ENCODE data around the gene ANKRD23.
A peak's percentile ranks its signal among the peaks of the same experiment; 100 is the strongest.

The ANKRD23 gene

DNA sequence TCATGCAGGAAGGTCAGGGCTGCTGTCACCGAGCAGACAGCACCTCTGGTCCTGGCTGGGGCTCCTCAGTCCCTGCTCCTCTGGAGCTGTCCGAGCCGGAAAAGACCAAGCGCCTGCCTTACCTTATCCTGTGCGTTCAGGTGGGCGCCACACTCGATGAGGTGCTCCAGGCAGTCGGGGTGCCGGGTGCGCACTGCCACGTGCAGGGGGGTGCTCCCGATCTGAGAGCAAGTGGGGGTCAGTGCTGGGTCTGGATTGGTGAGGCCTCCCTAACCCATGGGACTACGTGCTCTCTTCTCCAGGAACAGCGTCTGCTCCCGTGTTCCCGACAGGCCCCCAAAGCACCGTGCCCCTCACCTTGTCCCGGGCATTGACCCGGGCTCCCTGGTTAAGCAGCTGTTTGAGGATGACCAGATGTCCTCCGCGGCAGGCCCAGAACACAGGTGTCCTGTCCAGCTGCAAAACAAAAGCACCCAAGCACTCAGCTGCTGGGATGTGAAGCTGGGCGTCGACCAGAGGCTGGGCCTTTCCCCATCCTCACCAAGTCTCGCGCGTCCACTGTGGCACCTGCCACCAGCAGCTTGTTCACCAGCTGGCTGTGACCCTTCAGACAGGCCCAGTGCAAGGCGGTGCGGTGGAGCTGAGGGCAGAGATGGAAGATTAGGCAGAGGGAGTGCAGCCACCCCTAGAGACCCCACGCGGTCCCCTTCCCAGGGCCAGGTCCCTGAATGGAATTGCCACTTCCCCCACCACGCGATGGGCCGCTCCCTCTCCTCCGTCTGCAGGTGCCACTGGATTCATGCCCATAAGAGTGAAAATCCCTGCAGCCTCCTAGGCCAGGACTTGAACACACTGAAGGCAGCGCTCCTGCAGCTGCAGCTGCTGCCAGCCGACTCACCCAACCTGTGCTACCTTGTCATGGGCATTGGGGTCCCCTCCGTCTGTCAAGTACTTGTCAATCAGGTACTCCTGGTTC is 3.7 kb downstream of the ANKRD23 start:
- DNase-seq (ENCODE audit: low read depth in 2 of 2, low spot score in 1 of 2), result no peak

DNA sequence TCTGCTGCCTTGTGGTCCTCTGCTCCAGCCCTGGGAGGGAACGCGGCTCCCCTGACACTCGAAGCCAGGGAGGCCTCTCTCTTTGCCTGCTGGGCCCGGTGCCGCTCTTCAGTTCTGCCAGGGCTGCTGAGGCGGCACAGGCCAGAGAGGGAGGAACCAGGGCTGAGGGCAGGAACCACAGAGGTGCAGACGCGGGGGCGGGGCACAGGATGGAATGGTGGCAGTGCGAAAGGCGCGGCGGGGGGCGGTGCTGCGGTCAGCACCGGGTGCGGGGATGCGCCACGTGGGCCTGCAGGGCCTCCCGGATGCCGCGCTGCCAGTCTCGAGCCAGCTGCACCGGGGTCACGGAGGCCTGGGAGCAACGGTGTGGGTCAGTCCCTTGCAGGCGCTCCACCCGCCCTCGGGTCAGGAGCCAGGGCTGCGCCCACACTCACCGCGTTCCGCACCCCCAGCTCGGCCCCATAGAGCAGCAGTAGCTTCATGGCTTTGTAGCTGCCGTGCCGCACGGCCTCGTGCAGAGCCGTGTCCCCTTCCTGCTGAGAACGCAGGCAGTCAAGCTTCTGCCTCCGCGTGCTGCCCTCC is 4.4 kb downstream of the ANKRD23 start:
- peak; percentile 40 to 68 for DNase-seq (ENCODE audit: low read depth in 2 of 2, low spot score in 1 of 2)

DNA sequence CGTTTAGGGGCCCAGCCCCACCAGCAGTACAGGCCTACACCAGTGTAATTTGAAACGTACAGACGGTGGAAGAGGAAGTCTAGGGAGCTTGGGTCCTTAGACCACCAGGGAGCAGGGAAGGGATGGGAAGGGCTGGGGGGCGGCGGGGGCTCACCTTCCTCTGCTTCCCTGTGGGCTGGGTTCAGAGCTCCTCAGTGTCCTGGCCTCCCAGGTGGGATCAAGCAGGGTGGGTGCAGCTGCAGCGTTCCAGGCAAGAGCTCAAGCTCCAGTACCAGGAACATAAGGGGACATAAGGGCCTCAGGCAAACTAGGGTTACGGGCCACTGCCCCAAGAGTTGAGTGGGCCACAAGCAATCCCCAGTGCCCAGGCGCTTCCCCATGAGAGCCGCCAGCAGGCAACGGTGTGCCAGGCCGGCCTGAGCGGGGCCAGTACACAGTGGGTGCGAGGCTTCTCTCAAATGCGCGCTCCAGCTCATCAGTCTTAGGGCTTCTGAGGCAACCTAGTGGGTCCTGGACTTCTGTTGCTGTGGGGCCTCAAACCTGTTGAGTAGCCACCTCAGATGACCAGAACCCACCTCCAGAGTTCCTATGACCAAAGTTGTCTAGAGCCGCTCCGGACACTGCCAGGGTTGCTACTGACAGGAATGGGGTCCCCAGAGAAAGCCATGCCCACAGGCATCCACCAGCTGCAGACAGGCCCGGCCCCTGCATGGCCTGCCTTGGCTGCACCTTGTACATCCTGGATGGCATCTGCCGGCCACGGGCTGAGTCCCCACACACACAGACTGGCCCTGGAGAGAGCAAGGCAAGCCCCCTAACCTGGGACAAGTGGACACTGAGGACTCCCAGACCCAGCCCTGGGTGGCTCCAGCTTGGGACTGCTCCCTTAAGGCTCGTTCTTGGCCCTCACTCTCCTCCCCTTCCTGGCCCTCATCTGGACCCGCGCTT is 5.2 kb downstream of the ANKRD23 start:
- DNase-seq (ENCODE audit: low read depth in 2 of 2, low spot score in 1 of 2), result no peak

DNA sequence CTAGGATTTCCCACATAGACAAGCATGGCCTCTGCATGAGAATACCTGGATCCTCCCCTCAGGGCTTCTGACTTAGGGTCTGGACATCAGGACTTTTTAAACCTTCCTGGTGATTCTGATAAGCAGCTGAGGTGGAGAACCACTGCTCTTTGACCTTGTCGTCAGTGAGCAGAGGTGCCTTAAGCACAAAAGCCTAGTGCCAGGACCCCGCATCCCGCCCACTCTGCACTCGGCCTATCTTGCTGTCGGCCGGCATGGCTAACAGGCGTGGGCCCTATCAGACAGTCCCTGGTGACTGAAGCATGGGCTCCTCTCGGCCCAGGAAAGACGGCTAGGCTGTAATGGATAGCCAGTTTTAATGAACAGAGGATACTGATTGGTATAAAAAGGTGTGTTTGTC is 6.2 kb downstream of the ANKRD23 start:
- no peak for DNase-seq (ENCODE audit: low read depth in 2 of 2, low spot score in 1 of 2)

DNA sequence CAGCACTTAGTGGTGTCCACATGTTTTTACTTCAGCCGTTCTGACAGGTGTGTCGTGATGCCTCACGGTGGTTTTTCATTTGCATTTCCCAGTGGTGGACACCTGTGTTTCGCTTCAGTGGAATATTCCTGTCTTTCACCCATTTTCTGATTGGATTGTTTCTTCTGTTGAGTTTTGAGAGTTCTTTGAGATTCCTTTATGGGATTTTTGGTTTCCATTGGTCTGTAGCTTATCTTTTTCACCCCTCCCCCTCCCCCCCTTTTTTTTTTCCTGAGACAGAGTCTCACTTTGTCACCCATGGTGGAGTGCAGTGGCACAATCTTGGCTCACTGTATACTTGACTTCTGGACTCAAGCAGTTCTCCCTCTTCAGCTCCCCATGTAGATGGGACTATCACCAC is 8.0 kb downstream of the ANKRD23 start:
- DNase-seq (ENCODE audit: low read depth in 2 of 2, low spot score in 1 of 2), result no peak

DNA sequence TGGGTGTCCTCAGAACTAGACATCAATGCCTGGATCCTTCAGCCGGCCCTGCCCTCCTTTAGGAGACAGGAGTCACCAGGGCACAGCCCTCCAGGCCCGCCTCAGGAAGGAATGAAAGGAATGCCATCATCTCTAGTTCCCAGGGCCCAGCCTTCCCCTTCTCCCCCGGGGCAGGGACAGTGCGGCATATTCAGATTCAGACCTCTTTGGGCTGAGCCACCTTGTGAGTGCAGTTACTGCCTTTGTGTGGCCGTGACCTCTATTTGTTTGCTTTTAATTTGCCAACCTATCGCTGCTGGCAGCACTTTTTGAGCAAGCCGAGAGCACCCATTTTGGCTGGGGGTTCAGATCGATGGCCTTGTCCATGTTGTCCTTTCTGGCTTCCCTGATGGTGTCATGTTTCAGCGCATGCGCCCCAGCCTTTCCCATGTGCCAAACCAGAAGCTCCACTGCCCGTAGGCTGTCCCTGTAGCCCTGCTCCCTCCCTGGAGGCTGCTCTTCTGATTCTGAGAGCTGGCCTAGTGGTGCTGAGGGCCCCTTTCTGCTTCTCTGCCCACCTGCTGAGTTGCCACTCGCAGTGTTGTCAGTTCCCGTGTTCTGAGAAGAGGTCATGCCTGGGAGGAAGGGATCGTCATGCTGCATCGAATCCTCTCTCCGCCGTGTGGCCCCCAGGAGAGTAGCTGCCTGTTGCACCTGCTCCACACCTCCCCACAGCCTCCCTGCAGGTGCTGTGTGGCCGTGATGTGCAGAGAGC is 10.9 kb downstream of the ANKRD23 start:
- no peak for DNase-seq (ENCODE audit: low read depth in 2 of 2, low spot score in 1 of 2)

DNA sequence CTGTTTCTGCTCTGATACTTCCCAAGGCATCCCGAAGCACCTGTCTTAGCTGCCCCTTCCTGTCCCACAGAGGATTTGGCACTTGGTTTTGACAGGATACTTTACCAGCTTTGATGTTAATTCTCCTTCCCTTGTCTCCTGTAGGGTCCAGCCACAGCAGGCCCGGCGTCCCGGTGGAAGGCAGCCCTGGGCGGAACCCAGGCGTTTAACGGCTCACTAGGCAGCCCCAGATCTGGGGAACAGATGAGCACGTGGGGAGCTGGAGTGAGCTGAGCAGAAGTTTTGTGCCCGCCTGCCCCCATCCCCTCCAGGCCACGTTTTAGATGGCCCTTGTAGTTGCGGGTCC is 11.4 kb downstream of the ANKRD23 start:
- no peak for DNase-seq (ENCODE audit: low read depth in 2 of 2, low spot score in 1 of 2)

DNA sequence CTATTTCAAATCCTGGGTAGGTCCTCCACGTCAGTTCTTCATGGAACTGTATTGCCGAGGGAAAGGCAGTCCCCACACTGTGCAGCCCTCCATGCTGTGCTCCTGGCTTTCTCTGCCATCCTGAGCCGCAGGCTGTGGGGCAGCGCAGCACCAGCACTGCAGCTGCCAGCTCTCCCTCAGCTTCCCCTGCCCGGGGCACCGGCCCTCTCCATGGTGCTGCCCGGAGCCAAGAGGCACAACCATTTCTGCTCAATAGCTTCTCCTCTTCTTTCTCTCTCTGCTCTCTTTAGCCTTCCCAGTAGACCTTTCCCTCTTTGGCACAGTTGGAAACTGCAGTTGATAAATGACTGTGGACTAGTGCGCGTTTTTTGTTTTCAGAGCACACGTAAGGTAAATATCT is 12.1 kb downstream of the ANKRD23 start:
- DNase-seq (ENCODE audit: low read depth in 2 of 2, low spot score in 1 of 2), result no peak

DNA sequence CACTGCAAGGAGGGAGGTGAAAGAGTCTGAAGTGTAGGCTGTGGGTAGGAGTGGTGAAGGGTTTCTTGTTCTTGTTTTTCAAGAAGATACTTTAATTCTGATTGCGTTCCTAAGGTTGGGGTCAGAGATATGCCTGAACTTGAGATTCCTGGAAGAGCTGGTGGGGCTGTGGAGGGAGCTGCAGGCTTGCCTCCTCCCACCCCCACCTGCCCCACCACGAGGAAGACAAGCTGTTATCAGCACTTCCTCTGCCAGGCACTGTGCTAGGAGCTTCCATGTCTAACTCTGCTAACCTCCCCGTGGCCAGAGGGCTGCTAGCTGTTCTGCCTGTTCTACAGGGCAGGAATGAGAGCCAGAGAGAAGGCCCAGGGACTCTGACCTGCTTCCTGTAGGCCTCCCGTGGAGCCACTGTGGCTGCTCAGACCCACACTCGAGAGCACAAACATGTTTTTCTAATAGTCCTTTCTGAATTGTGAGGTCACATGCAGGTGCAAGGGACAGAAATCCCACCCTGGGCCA is 13.7 kb downstream of the ANKRD23 start:
- DNase-seq (ENCODE audit: low read depth in 2 of 2, low spot score in 1 of 2), result no peak

DNA sequence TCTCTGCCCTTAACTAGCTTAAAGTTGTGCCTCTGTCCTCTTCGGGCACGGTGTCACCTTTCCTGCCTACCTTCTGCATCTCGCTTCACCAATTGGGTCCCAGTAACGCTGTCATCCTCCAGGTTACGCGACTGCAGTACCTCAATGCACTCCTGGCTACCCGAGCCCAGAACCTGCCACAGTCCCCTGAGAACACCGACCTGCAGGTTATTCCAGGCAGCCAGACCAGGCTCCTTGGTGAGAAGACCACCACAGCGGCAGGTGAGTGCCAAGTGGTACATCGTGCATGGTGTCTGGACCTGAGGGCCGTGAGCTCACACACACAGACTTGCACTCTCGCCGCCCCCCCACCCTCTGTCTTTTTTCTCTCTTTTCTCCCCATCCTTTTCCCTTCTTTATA is 14.9 kb downstream of the ANKRD23 start:
- DNase-seq (ENCODE audit: low read depth in 2 of 2, low spot score in 1 of 2), result no peak

DNA sequence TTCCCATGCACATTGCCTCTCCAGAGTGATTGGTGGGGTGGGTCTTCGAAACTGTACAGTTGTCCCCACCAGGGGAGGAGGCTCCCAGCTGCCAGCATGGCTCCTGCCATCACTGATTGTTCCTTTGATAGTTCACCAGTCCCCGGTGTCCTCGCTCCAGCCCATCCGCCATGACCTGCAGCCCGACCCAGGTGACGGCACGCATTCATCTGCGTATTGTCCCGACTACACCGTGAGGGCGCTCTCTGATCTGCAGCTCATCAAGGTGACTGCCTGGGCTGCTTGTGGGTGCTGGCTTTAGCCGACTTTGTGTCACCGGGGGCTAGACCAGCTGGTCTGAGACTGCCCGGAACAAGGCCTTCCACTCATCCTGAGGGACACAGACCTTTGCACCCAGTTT is 15.4 kb downstream of the ANKRD23 start:
- DNase-seq (ENCODE audit: low read depth in 2 of 2, low spot score in 1 of 2), result no peak

DNA sequence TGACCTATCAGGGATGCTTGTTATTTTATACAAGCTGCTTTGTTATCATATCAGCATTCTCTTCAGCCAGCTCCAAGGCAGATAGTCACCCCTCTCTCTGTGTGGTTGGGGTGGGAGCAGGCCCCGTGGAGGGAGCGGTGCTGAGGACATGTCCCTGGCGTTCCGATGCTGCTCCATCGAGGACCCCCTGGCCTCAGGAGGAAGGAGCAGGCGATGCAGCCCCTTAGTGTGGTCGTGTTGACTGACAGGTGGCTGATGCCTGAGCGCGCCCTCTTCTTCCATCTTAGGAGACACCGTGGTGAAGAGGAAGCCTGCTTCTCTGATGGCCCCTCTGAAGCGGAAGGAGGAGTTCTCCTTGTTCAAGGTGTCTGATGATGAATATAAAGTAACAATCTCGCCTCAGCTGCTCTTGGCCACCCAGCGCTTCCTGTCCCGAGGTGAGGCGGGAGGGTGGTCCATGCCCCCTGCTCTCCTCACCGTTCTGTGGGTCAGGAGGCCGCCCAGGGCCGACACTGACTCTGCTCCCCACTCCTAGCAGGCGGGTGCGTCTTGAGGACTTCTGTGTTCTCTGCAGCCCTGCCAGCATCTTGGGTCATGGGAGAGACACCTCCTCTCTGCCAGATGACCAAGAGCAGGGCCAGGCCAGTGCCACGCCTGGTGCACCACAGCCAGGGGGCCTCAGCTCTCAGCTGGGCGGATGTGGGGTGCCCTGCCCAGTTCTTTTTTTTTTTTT is 17.1 kb downstream of the ANKRD23 start:
- DNase-seq (ENCODE audit: low read depth in 2 of 2, low spot score in 1 of 2), result no peak

DNA sequence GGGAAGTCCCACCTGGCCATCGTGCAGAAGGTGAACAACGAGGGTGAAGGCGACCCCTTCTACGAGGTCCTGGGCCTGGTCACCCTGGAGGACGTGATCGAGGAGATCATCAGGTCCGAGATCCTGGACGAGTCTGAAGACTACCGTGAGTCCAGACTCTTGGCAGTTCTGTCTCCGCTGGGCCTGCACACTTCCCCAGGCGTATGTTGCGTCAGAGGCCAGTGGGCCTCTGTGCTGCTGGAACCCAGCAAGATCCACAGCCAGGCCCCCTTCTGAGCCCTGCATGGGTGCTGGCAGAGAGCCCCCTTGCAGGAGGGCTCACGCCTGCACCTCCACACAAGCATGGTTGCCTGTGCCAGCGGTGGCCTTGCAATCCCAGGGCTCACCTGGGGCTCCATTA is 18.8 kb downstream of the ANKRD23 start:
- no peak for DNase-seq (ENCODE audit: low read depth in 2 of 2, low spot score in 1 of 2)

DNA sequence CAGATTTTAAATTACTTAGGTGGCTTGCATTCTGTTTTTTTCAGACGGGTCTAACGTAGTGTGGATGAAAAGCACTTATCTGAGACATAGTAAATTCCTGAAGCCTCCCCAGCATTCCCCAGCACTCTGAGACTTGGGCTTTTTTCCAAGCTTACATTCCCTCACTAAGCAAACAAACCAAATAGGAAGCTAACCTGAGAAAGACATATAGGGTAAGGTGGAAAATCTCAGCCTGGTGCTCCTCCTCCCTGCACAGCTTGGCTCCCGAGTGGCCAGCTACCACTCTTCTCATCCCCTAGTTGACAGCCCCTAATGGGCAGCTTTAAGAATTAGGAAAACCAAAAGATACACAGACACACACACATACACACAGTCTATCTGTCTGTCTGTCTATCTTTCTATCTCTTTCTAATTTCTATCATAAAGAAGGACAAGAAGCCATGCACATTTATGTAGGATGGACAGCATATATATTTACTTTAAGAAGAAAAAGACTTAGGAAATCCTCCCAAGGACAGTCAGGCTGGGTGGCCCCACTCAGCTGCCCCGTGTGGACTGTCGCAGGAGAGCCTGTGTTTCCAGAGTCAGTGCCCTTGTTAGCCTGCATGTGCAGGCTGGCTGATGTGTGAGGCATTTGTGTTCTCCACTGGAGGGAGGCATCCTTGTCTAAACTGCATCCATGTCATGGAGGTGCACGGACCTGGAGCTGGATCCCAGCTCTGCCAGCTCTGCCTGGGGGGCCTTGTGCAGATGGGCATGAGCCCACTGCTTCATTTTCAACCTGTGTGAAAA is 19.5 kb downstream of the ANKRD23 start:
- DNase-seq (ENCODE audit: low read depth in 2 of 2, low spot score in 1 of 2), result no peak

DNA sequence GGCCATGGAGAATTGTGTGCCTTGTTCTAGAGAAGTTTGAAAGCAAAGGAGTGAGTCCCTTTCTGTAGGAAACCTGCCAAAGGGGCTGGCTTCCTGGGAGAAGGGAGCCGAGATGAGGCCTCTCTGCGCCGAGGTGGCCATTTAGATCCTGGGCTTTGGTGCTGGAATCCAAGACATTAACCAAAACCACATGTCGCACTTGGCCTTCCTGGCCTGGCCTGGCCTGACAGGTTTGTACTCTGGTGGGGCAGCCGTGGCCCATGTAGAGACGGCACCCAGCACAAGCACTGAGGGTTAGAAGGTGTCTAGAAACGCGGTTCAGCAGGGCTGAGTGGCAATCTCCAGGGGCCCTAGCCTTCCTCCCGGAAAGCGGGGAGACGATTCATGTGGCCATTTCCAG is 20.6 kb downstream of the ANKRD23 start:
- no peak for DNase-seq (ENCODE audit: low read depth in 2 of 2, low spot score in 1 of 2)

DNA sequence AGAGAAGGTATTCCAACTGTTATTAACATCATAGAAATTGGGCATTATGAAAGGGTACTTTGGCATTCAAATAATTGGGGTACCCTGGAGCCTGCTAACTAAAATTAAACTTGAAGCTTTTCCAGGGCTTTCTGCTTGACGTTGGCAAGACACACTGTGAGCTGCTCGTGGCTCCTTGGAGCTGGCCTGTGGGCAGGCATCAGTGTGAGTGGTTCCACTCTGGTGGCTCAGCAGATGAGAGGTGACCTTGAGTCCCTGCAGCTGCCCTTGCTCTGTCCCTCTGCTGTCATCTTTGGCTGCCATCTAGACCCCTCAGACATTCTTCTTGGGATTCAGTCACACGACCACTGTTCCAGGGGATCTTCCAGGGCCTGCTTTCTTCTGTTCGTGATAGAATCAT is 21.0 kb downstream of the ANKRD23 start:
- DNase-seq (ENCODE audit: low read depth in 2 of 2, low spot score in 1 of 2), result no peak

DNA sequence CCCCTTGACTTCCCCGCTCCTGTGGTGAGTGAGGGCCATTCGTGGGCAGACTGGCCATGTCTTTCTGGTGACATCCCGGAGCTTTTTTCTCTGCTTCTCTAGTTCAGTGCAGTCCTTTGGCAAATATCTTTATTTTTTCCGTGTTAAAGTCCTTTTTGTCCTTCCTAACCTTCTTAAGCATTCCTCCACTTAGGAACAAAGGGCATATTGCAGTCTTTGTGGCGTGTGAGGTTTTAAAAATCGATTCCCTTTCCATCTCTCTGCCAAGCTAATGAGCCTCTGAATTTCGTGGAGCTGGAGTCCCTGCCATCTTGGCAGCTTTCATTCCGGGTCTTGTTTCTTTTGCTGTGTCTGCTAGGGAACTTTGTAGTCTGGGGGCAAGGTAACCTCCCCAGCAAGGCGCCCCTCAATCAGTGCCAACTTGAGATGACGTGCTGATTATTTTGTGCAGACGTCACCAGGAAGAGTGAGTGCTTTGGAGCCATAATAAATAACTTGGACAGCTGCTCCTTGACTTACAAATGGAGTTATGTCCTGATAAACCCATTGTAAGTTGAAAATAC is 22.6 kb downstream of the ANKRD23 start:
- DNase-seq (ENCODE audit: low read depth in 2 of 2, low spot score in 1 of 2), result no peak

DNA sequence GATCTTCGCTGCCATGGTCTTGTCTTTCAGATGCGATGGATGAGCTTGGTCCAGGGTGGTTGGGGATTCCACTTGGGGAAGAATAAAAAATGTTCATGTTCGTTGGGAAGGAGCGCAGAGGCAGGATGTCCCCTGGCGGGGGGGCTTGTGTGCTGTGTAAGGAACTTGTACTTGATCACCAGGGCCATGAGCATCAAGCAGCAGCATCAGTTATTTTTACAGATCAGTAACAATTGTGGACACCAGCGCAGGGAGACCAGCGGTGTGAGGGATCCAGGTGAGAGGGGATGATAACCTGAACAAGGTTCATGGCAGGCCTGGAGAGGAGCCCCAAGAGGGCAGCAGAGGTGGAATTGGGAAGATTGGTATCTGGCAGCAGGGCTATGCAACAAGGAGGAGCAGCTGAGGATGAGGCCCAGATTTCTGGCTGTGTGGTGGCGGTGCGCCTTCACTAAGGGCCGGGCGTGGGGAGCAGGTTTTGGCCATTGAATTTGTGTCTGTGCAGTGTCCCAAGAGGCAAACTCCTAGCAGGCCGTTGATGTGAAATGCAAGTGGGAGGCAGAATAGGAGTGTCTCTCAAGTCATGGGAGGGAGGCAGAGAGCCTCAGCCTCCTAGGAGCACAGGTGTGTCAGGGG is 23.8 kb downstream of the ANKRD23 start:
- DNase-seq (ENCODE audit: low read depth in 2 of 2, low spot score in 1 of 2), result no peak
